Stomach smooth muscle (tissue), 2 donors: Measurements from ENCODE around the gene C10orf143.

Source experiments
- H3K27ac ChIP-seq: one replicate; pipeline ENCODE4 v1.7.0; 2013; ENCODE audit warnings: mild to moderate bottlenecking, low read length, inconsistent platforms
- H3K27me3 ChIP-seq, 2 donors: one replicate each; pipeline ENCODE4 v1.7.0; 2013; ENCODE audit warnings: low read length in 2 of 2; ENCODE audit not compliant: insufficient read depth in 2 of 2, control insufficient read depth in 1 of 2
- H3K36me3 ChIP-seq, 2 donors: one replicate each; pipeline ENCODE4 v1.7.0; 2013; ENCODE audit warnings: low read length in 2 of 2; ENCODE audit not compliant: control insufficient read depth in 2 of 2, insufficient read depth in 2 of 2
- H3K4me1 ChIP-seq: one replicate; pipeline ENCODE4 v1.7.0; 2013; ENCODE audit warnings: low read length; ENCODE audit not compliant: control insufficient read depth, insufficient read depth
- H3K4me3 ChIP-seq, 2 donors: one replicate each; pipeline ENCODE4 v1.7.0; 2013; ENCODE audit warnings: low read length in 2 of 2
- H3K9ac ChIP-seq, 2 donors: one replicate each; pipeline ENCODE4 v1.7.0; 2013; ENCODE audit warnings: low read length in 2 of 2, mild to moderate bottlenecking in 1 of 2
- H3K9me3 ChIP-seq, 2 donors: one replicate each; pipeline ENCODE4 v1.7.0; 2013; ENCODE audit warnings: low read length in 2 of 2; ENCODE audit not compliant: control insufficient read depth in 2 of 2
- donor health status: healthy.
- donor health status: Pancreatic carcinoma.

C10orf143 gene

DNA sequence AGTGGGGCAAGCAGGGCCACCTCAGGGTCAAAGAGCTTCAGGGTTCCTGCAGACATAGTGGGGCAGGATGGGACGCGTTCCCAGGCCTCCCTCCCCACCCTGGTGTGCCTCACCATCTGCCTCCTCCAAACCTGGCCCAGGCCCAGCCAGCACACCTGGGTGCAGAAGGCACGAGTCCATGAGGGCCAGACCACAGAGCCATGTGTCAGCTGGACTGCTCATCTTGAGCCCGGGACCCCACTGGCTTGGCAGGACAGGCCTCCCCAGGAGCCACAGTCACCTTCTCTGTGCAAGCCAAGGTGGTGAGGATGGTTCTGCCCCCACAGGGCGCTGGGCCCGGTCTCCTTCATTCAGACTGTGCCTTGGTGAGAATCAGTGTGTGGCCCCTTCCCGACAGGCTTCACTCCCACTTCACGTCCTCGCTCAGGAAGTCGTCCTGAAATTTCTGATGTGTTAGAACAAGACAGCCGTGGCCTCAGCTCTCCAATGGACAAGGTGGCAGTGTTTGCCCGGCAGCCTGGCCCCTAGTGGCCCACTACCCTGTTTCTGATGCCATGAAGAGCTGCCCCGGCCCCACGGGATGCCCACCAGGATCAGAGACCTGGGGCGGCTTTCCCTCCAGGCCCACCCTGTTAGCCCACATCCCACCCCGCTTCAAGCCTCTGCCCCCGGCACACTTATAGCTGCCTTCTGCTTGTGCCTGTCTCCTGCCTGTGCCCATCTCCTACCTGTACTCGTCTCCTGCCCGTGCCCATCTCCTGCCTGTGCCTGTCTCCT lies 87.0 kb downstream of the C10orf143 start:
- H3K9me3 ChIP-seq = no peaks in the 10 kb centered on the region
- H3K4me1 ChIP-seq = no peaks in the 10 kb centered on the region
- H3K4me3 ChIP-seq = no peak overlapping the region
- H3K27me3 ChIP-seq = peaks cover 0 to 2% of the 10 kb centered on the region in 2 donors
- H3K36me3 ChIP-seq = no peaks in the 10 kb centered on the region
- no peak overlapping the region for H3K27ac ChIP-seq
- no peak overlapping the region for H3K9ac ChIP-seq

DNA sequence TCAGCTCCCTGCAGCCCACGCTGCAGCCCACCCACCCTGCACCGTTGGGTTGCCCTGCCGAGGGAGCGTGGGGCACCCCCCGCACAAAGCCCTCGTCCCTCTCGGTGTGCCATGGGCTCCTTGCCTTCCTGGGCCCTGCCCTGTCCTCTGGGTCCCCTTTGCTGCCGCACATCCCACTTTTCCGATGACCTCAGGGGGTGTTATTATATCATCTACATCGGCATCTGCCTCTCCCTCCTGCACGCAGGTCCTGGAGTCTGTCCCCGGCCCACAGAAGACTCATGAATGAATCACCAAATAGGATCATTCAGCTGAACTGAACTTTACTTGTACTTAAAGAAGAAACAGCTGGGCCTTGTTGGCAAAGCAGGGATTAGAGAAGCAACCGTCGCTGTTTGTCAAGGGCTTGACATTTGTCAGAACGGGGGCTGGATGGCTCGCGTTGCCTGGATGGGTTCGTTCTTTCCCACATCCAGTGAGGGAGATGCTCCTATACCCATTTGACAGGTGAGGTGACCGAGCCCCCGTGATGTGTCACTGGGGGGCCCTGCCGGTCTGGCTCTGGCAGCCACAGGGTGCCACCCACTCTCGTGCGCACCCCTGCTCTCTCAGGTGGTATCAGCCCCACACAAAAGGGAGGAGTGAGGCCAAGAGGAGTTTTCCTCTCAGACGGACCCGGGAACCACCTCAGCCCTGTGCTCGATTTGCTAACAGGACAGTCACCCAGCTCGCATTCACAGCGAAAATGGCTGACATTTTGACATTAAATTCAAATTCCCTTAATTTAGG lies 87.9 kb downstream of the C10orf143 start:
- no peak overlapping the region for H3K9ac ChIP-seq
- no peaks in the 10 kb centered on the region for H3K27me3 ChIP-seq
- no peaks in the 10 kb centered on the region for H3K4me1 ChIP-seq
- no peak overlapping the region for H3K4me3 ChIP-seq
- H3K9me3 ChIP-seq = no peaks in the 10 kb centered on the region
- H3K36me3 ChIP-seq = no peaks in the 10 kb centered on the region
- H3K27ac ChIP-seq = no peak overlapping the region

DNA sequence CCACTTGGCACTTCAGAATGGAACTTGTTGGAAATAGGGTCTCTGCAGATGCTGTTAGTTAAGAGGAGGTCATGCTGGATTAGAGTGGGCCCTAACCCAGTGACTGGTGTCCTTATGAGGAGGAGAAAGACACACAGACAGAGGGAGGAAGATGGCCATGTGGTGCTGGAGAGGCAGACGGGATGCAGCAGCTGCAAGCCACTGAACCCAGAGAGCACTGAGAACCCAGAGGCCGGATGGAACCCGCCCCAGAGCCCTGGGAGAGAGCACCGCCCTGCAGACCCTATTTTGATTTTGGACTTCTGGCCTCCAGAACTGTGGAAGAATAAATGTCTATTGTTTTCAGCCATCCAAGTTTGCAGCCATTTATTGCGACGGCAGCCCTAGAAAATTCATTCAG lies 88.5 kb downstream of the C10orf143 start:
- no peaks in the 10 kb centered on the region for H3K27me3 ChIP-seq
- no peak overlapping the region for H3K4me3 ChIP-seq
- H3K9ac ChIP-seq = no peak overlapping the region
- H3K27ac ChIP-seq = no peak overlapping the region
- no peaks in the 10 kb centered on the region for H3K4me1 ChIP-seq
- H3K36me3 ChIP-seq = no peaks in the 10 kb centered on the region
- no peaks in the 10 kb centered on the region for H3K9me3 ChIP-seq

DNA sequence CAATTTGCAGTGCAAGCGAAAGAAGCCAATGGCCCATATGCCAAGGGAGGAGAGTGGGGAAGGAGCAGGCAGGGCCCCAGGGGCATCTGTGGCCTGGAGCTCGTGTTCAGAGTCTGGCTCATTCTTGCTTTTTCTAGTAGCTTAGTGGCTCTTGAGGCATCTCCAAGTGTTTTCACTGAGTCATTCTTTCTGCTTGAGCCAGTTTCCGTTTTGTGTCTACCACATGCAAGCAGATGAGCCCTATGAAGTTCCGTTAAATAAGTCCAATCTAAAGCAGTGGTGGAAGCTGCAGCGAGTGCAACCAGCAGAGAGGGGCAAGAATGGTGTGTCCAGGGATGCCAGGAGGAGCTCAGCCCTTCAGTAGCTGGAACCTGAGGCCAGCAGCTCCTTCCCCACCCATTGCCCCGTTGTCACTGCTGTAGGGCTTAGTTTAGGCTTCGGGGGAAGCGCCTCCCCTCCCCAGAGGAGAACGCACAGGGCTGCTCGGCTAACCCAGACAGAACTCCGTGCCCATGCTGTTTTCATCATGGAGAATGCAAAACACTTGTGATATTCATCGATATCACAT lies 89.2 kb downstream of the C10orf143 start:
- Histone ChIP-seq H3K36me3 (no peaks in the 10 kb centered on the region), H3K4me3 (no peak overlapping the region), H3K27me3 (no peaks in the 10 kb centered on the region), H3K4me1 (no peaks in the 10 kb centered on the region), H3K27ac (no peak overlapping the region), H3K9ac (no peak overlapping the region), H3K9me3 (no peaks in the 10 kb centered on the region)

DNA sequence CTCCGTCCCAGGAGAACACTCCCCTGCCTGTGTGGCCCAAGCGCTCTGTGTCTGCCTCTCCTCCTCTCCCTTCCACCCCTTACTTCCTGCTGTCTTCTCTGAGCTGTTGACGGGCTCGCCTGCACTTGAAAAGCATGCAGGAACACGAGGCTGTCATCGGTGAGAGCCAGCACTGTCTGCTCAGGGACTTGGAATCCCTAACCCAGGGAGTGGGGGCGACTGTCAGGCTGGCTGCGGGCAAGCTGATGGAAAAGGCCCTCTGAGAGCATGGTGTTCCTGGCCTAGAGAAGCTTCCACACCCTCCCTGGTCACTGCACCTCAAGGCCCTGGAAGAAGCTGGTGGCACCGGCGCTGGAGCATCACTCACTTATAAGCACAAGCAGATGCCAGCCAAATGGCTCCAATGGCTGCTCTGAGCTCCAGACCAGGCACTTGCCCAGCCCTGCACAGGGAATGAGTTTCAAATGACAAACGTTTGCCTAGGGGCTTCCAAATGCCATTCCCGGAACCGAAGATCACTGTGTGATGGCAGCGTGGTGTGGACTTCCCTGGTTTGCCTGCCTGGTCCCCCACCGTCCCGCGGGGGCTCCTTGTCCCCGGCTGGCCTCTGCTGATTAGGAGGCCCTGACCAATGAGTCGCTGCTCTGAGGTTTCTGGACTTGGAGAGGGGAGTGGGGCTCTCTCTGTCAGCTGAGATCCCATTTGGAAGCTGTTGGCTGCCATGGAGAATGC lies 89.8 kb downstream of the C10orf143 start:
- Histone ChIP-seq H3K9me3 (peaks cover 0 to 3% of the 10 kb centered on the region in 2 donors), H3K9ac (no peak overlapping the region), H3K36me3 (no peaks in the 10 kb centered on the region), H3K27me3 (no peaks in the 10 kb centered on the region), H3K27ac (no peak overlapping the region), H3K4me1 (no peaks in the 10 kb centered on the region), H3K4me3 (no peak overlapping the region)

DNA sequence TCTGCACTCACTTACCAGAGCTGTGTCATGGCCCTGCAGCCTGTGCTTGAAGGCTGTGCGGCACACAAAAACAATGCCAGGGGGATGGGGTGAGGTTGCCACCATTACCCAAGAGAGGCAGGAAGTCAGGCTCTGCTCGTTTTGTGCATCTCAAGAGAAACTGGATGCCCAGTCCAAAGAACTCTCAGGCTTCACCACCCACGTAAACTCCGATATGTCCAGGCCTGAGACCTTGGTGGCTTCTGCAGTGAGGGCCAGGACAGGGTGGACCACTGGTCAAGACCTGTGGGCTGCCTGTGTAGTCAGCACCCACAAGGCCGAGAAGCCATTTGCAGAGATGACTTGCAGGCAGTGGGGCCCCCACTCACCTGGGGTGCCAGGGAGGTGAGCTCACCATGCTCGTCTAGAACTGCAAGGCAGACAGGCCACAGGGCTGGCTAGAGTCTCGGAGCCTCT lies 91.9 kb downstream of the C10orf143 start:
- H3K27ac ChIP-seq = no peak overlapping the region
- H3K4me1 ChIP-seq = no peaks in the 10 kb centered on the region
- H3K9me3 ChIP-seq = peaks cover 0 to 3% of the 10 kb centered on the region in 2 donors
- H3K27me3 ChIP-seq = peaks cover 0 to 3% of the 10 kb centered on the region in 2 donors
- no peaks in the 10 kb centered on the region for H3K36me3 ChIP-seq
- no peak overlapping the region for H3K4me3 ChIP-seq
- H3K9ac ChIP-seq = no peak overlapping the region

DNA sequence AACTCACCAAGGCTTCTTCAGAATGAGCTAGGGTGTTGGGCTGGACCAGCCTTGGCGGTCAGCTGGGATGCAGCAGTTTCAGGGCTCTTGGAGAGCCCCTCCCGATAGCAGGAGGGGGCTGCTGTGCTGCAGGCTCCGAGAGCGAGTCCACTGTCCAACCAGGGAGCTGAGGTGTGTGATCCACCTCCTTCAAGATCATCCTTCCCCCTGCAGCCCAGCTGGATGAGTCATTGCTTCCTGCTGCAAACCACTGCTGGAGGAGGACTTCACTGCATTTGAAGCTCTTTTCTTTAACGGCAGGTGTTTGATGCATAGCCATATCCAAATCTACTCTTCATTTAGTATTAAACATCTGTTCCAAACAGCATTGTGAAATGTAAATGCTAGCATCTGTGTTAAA lies 92.4 kb downstream of the C10orf143 start:
- Histone ChIP-seq H3K27ac (no peak overlapping the region), H3K9me3 (peaks cover 0 to 3% of the 10 kb centered on the region in 2 donors), H3K36me3 (no peaks in the 10 kb centered on the region), H3K27me3 (peaks cover 0 to 3% of the 10 kb centered on the region in 2 donors), H3K4me3 (no peak overlapping the region), H3K9ac (no peak overlapping the region), H3K4me1 (no peaks in the 10 kb centered on the region)

DNA sequence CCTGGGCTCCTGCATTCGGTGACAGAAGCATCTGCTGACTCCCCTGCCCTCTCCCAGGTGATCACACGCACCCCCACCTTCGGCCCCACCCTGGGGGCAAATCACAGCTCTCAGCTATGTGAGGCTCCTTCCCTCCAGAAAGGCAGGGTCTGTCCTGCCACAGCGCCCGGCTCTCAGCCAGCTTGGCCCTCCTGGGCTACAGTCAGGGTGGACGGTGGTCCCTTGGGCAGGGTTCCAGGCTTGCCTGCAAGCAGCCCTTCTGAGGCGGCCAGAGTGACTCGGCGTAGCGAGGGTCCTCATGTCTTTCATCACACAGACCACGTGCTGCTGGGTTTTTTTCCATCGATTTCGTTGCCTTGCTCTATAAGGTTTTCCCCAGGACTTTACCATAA lies 93.0 kb downstream of the C10orf143 start:
- H3K4me1 ChIP-seq = no peaks in the 10 kb centered on the region
- H3K9ac ChIP-seq = no peak overlapping the region
- no peak overlapping the region for H3K4me3 ChIP-seq
- H3K36me3 ChIP-seq = no peaks in the 10 kb centered on the region
- H3K27ac ChIP-seq = no peak overlapping the region
- peaks cover 0 to 3% of the 10 kb centered on the region in 2 donors for H3K9me3 ChIP-seq
- H3K27me3 ChIP-seq = peaks cover 2 to 3% of the 10 kb centered on the region in 2 donors

DNA sequence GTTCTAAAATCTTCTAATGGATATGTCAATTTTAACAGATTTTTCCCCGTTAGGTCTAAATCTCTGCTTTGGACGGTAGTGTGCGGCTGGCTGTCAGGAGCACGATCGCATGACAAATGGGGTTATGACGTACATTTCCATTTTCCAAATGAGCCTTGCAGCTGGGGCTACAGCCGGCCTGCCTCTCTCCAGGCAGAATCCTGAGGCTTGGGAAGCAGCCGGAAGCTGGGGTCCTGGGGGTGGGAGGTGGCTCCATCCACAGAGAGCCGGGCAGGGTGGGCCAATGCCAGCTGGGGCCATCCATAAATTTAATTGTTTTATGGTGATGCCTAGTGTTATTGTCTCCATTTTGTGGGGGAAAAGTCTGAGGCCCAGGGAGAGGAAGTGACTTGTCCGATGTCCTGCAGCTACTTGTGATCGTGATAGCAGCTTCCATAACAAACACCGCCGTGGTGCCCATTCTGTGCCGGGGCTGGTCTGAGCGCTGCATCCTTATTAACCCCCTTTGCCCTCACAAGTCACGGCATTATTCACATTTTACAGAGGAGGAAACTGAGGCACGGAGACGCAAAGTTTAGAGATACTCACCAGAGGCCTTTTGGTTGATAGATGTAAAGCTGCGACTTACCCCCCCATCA lies 93.5 kb downstream of the C10orf143 start:
- H3K9me3 ChIP-seq = peaks cover 0 to 3% of the 10 kb centered on the region in 2 donors
- H3K4me3 ChIP-seq = no peak overlapping the region
- H3K36me3 ChIP-seq = no peaks in the 10 kb centered on the region
- no peak overlapping the region for H3K9ac ChIP-seq
- H3K27ac ChIP-seq = no peak overlapping the region
- H3K4me1 ChIP-seq = no peaks in the 10 kb centered on the region
- H3K27me3 ChIP-seq = peaks cover 2 to 8% of the 10 kb centered on the region in 2 donors

DNA sequence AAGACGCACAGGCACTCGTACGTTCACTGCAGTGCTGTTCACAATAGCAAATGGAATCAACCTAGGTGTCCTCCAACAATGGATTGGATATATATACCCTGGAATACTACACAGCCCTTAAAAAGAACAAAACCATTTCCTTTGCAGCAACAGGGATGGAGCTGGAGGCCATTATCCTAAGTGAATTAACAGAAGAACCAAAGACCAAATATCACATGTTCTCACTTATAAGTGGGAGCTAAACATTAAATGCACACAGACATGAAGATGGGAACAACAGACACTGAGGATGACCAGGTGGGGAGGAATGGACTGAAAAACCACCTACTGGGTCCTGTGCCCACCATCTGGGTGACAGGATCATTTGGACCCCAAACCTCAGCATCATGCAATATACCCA lies 94.5 kb downstream of the C10orf143 start:
- H3K9me3 ChIP-seq = peaks cover 0 to 3% of the 10 kb centered on the region in 2 donors
- H3K27me3 ChIP-seq = peaks cover 6 to 14% of the 10 kb centered on the region in 2 donors
- H3K27ac ChIP-seq = no peak overlapping the region

More for the DNA sequence above, 94.5 kb downstream of the C10orf143 start:
- H3K4me1 ChIP-seq = no peaks in the 10 kb centered on the region
- no peak overlapping the region for H3K9ac ChIP-seq
- no peak overlapping the region for H3K4me3 ChIP-seq
- H3K36me3 ChIP-seq = no peaks in the 10 kb centered on the region
